HT1080 (cell line): Measurements from ENCODE around the gene CYP4F2. TPM values are rescaled to one million over a fixed set of nuclear protein-coding genes. Genes with fewer than 3 reads are reported as not detected.
"Not testable (repeated sequence)": the region's sequence is repeated elsewhere in the genome, so short reads cannot be mapped to it uniquely, and the experiment has no call there.

Experiments
- DNase-seq: peaks from one replicate; pipeline ENCODE4 v3.0.0-alpha.2; 2015; ENCODE audit warnings: low read depth
- total RNA-seq: library from RNA; depleted of rRNA; stranded (reverse); fragments of >200 nt; shearing (Covaris generic); gene quantifications from 2 replicates; pipeline ENCODE4 v1.2.3, GENCODE V29; 2014

CYP4F2 gene
- total RNA-seq, 1 experiment from 2014 or later, result 0.63 TPM

- DNase-seq, result not testable (repeated sequence)
Measured at GRCh38 chr19:15900032-15900431, 2.2 kb upstream of the CYP4F2 start.

- DNase-seq, result not testable (repeated sequence)
Measured at GRCh38 chr19:15899561-15899960, 1.7 kb upstream of the CYP4F2 start.

GRCh38 chr19:15897026-15897737 lies 692 bp downstream of the CYP4F2 start:
- no peak for DNase-seq

GRCh38 chr19:15895876-15896430 lies 1.9 kb downstream of the CYP4F2 start:
- DNase-seq, result no peak

GRCh38 chr19:15894359-15894758 lies 3.5 kb downstream of the CYP4F2 start:
- no peak for DNase-seq

- no peak for DNase-seq
Measured at GRCh38 chr19:15893477-15893876, 4.4 kb downstream of the CYP4F2 start.

GRCh38 chr19:15892012-15892411 lies 5.9 kb downstream of the CYP4F2 start:
- DNase-seq, result no peak

- no peak for DNase-seq
Measured at GRCh38 chr19:15891434-15891833, 6.4 kb downstream of the CYP4F2 start.

GRCh38 chr19:15889339-15889738 lies 8.5 kb downstream of the CYP4F2 start:
- DNase-seq, result not testable (repeated sequence)

GRCh38 chr19:15885919-15886318 lies 12.0 kb downstream of the CYP4F2 start:
- DNase-seq, result no peak

- no peak for DNase-seq
Measured at GRCh38 chr19:15885167-15885566, 12.7 kb downstream of the CYP4F2 start.

- not testable (repeated sequence) for DNase-seq
Measured at GRCh38 chr19:15883329-15883728, 14.5 kb downstream of the CYP4F2 start.

GRCh38 chr19:15874821-15875474 lies 22.9 kb downstream of the CYP4F2 start:
- no peak for DNase-seq

GRCh38 chr19:15873771-15874170 lies 24.1 kb downstream of the CYP4F2 start:
- not testable (repeated sequence) for DNase-seq

- DNase-seq, result no peak
Measured at GRCh38 chr19:15871570-15871969, 26.3 kb downstream of the CYP4F2 start.

GRCh38 chr19:15869873-15870272 lies 28.0 kb downstream of the CYP4F2 start:
- DNase-seq, result no peak

- peak; percentile 54 for DNase-seq
Measured at GRCh38 chr19:15869109-15869555, 28.7 kb downstream of the CYP4F2 start.

- DNase-seq, result no peak
Measured at GRCh38 chr19:15866636-15867035, 31.2 kb downstream of the CYP4F2 start.

- DNase-seq, result no peak
Measured at GRCh38 chr19:15864824-15865223, 33.0 kb downstream of the CYP4F2 start.

- peak; percentile 18 for DNase-seq
Measured at GRCh38 chr19:15863272-15863671, 34.6 kb downstream of the CYP4F2 start.

- no peak for DNase-seq
Measured at GRCh38 chr19:15862444-15862843, 35.4 kb downstream of the CYP4F2 start.

GRCh38 chr19:15860522-15860921 lies 37.4 kb downstream of the CYP4F2 start:
- no peak for DNase-seq

- no peak for DNase-seq
Measured at GRCh38 chr19:15859187-15859586, 38.7 kb downstream of the CYP4F2 start.
